KBM-7 (cell line): ENCODE results near the gene TSEN54.

Experiments
- DNase-seq: peaks from one replicate; pipeline ENCODE4 v3.0.0-alpha.2; 2015
- in situ Hi-C: fragments of 300-500 bp; cut with MboI; formaldehyde crosslinking; loops from 2 replicates; pipeline ENCODE4 v1.14.3; 2020; ENCODE audit warnings: low sequenced_read_pairs, low pct_unique_long_range_greater_than_20kb, mixed read lengths

The TSEN54 gene

GRCh38 chr17:75557075-75557851, 40.9 kb downstream of the TSEN54 start:
- no peak for DNase-seq
- in situ Hi-C loops = no loop called here

- in situ Hi-C loops = no loop called here
- no peak for DNase-seq
These were observed 41.7 kb downstream of the TSEN54 start for GRCh38 chr17:75557852-75558665.

- DNase-seq = no peak
- in situ Hi-C loops = no loop called here
These were observed 42.6 kb downstream of the TSEN54 start for GRCh38 chr17:75558666-75559530.

- DNase-seq = no peak
- in situ Hi-C loops = no loop called here
These were observed 43.7 kb downstream of the TSEN54 start for GRCh38 chr17:75559958-75560533.

GRCh38 chr17:75561927-75562603, 45.7 kb downstream of the TSEN54 start:
- no peak for DNase-seq
- in situ Hi-C loops = no loop called here

- no peak for DNase-seq
- in situ Hi-C loops = no loop called here
These were observed 46.9 kb downstream of the TSEN54 start for GRCh38 chr17:75563063-75563758.

GRCh38 chr17:75564195-75564594, 47.9 kb downstream of the TSEN54 start:
- in situ Hi-C loops = no loop called here
- no peak for DNase-seq

GRCh38 chr17:75565066-75565465, 48.7 kb downstream of the TSEN54 start:
- in situ Hi-C loops = no loop called here
- DNase-seq = no peak

- in situ Hi-C loops = no loop called here
- DNase-seq = no peak
These were observed 49.3 kb downstream of the TSEN54 start for GRCh38 chr17:75565618-75566017.

- in situ Hi-C loops = no loop called here
- no peak for DNase-seq
These were observed 50.1 kb downstream of the TSEN54 start for GRCh38 chr17:75566416-75566815.

GRCh38 chr17:75566834-75567233, 50.5 kb downstream of the TSEN54 start:
- in situ Hi-C loops = no loop called here
- no peak for DNase-seq

- in situ Hi-C loops = no loop called here
- DNase-seq = no peak
These were observed 52.3 kb downstream of the TSEN54 start for GRCh38 chr17:75568412-75569255.

GRCh38 chr17:75570034-75570676, 53.8 kb downstream of the TSEN54 start:
- in situ Hi-C loops = no loop called here
- no peak for DNase-seq

- in situ Hi-C loops = no loop called here
- no peak for DNase-seq
These were observed 54.4 kb downstream of the TSEN54 start for GRCh38 chr17:75570772-75571171.

- DNase-seq = peak; percentile 91
- in situ Hi-C loops = no loop called here
These were observed 55.0 kb downstream of the TSEN54 start for GRCh38 chr17:75571197-75571884.

GRCh38 chr17:75571885-75572215, 55.5 kb downstream of the TSEN54 start:
- DNase-seq = no peak
- in situ Hi-C loops = no loop called here
